HEK293 (cell line): ENCODE results near the gene CBX8.

ENCODE experiments used
- CTCF ChIA-PET: fragments of 350-600 bp; formaldehyde crosslinking; extraction: SDS; loops from one replicate; lab custom pipeline; 2021; ENCODE audit warnings: antibody characterized with exemption; lab: Yijun Ruan, JAX
- POLR2A ChIA-PET: fragments of 300-600 bp; formaldehyde crosslinking; extraction: SDS; loops from one replicate; lab custom pipeline; 2020; ENCODE audit warnings: antibody characterized with exemption, inconsistent platforms; lab: Yijun Ruan, JAX
- H3K27ac ChIP-seq: fragments of 200-500 bp; sonication (Bioruptor generic); 2 replicates; pipeline ENCODE4 v1.5.1; 2014; ENCODE audit warnings: low read depth, low read length, control low read depth, inconsistent platforms; ENCODE audit errors: extremely low read depth
- H3K36me3 ChIP-seq, 2 experiments: fragments of 200-500 bp in 1 of 2; sonication (Bioruptor generic) in 1 of 2; 1 replicate in 1 of 2; 2 replicates in 1 of 2; pipeline ENCODE4 v1.5.1; 2014 to 2017; ENCODE audit warnings: inconsistent platforms in 2 of 2, low read length in 2 of 2; ENCODE audit not compliant: control insufficient read depth in 2 of 2, insufficient read depth in 1 of 2
- H3K4me1 ChIP-seq: fragments of 200-500 bp; sonication (Bioruptor generic); 2 replicates; pipeline ENCODE4 v1.5.1; 2014; ENCODE audit warnings: mild to moderate bottlenecking, low read length, inconsistent platforms; ENCODE audit not compliant: control insufficient read depth, insufficient read depth
- H3K4me3 ChIP-seq: 2 replicates; pipeline ENCODE4 v1.5.1; 2011; ENCODE audit warnings: low read depth, mild to moderate bottlenecking, control low read depth, low read length, moderate library complexity
- H3K9me3 ChIP-seq: fragments of 200-500 bp; sonication (Bioruptor generic); 2 replicates; pipeline ENCODE4 v1.5.1; 2014; ENCODE audit warnings: low read depth, low read length, inconsistent platforms; ENCODE audit not compliant: control insufficient read depth, insufficient read depth
- GLIS2 ChIP-seq: fragments of 450-650 bp; formaldehyde crosslinking; IDR thresholded peaks from 2 replicates; pipeline ENCODE4 v1.5.1; 2016; ENCODE audit warnings: missing biosample characterization, missing genetic modification characterization
- IKZF3 ChIP-seq: fragments of 450-650 bp; IDR thresholded peaks from 2 replicates; pipeline ENCODE4 v1.5.0; 2018; ENCODE audit warnings: missing biosample characterization, mild to moderate bottlenecking, missing genetic modification characterization, moderate library complexity
- KLF7 ChIP-seq: fragments of 450-650 bp; formaldehyde crosslinking; IDR thresholded peaks from 2 replicates; pipeline ENCODE4 v1.5.1; 2016; ENCODE audit warnings: missing biosample characterization, missing genetic modification characterization, borderline replicate concordance
- KLF8 ChIP-seq: fragments of 450-650 bp; formaldehyde crosslinking; IDR thresholded peaks from 2 replicates; pipeline ENCODE4 v1.5.1; 2016; ENCODE audit warnings: missing biosample characterization, missing genetic modification characterization
- SP2 ChIP-seq: fragments of 450-650 bp; formaldehyde crosslinking; IDR thresholded peaks from 2 replicates; pipeline ENCODE4 v1.5.1; 2016; ENCODE audit warnings: missing biosample characterization, missing genetic modification characterization
- SP7 ChIP-seq: fragments of 450-650 bp; formaldehyde crosslinking; IDR thresholded peaks from 2 replicates; pipeline ENCODE4 v1.5.1; 2016; ENCODE audit warnings: missing biosample characterization, missing genetic modification characterization
- TCF7L2 ChIP-seq: IDR thresholded peaks from 2 replicates; pipeline ENCODE4 v1.6.1; 2011; ENCODE audit warnings: low read depth, mild to moderate bottlenecking, inconsistent platforms, low read length, moderate library complexity, borderline replicate concordance
- ZBTB20 ChIP-seq: fragments of 450-650 bp; formaldehyde crosslinking; IDR thresholded peaks from 2 replicates; pipeline ENCODE4 v1.5.1; 2016; ENCODE audit warnings: missing biosample characterization, missing genetic modification characterization
- ZBTB48 ChIP-seq: fragments of 450-650 bp; formaldehyde crosslinking; IDR thresholded peaks from 2 replicates; pipeline ENCODE4 v1.5.1; 2016; ENCODE audit warnings: missing biosample characterization, missing genetic modification characterization
- ZEB2 ChIP-seq: fragments of 450-650 bp; formaldehyde crosslinking; IDR thresholded peaks from 2 replicates; pipeline ENCODE4 v1.5.1; 2016; ENCODE audit warnings: missing biosample characterization, missing genetic modification characterization
- ZFP41 ChIP-seq: fragments of 450-650 bp; formaldehyde crosslinking; IDR thresholded peaks from 2 replicates; pipeline ENCODE4 v1.5.1; 2016; ENCODE audit warnings: missing biosample characterization, missing genetic modification characterization, borderline replicate concordance
- ZNF155 ChIP-seq: fragments of 450-650 bp; formaldehyde crosslinking; IDR thresholded peaks from 2 replicates; pipeline ENCODE4 v1.5.1; 2016; ENCODE audit warnings: missing biosample characterization, missing genetic modification characterization
- ZNF169 ChIP-seq: fragments of 450-650 bp; formaldehyde crosslinking; IDR thresholded peaks from 2 replicates; pipeline ENCODE4 v1.5.1; 2016; ENCODE audit warnings: missing biosample characterization, missing genetic modification characterization
- ZNF175 ChIP-seq: fragments of 450-650 bp; formaldehyde crosslinking; IDR thresholded peaks from 2 replicates; pipeline ENCODE4 v1.5.1; 2016; ENCODE audit warnings: missing biosample characterization, missing genetic modification characterization
- ZNF280D ChIP-seq: fragments of 450-650 bp; formaldehyde crosslinking; IDR thresholded peaks from 2 replicates; pipeline ENCODE4 v1.5.1; 2016; ENCODE audit warnings: missing biosample characterization, missing genetic modification characterization
- ZNF560 ChIP-seq: fragments of 450-650 bp; formaldehyde crosslinking; IDR thresholded peaks from 2 replicates; pipeline ENCODE4 v1.5.1; 2017; ENCODE audit warnings: missing biosample characterization, missing genetic modification characterization, borderline replicate concordance
- ZNF585B ChIP-seq: fragments of 450-650 bp; formaldehyde crosslinking; IDR thresholded peaks from 2 replicates; pipeline ENCODE4 v1.5.1; 2016; ENCODE audit warnings: missing biosample characterization, missing genetic modification characterization
- ZNF660 ChIP-seq: fragments of 450-650 bp; IDR thresholded peaks from 2 replicates; pipeline ENCODE4 v1.5.1; 2018; ENCODE audit warnings: missing biosample characterization, mild to moderate bottlenecking, missing genetic modification characterization
- ZNF707 ChIP-seq: fragments of 450-650 bp; formaldehyde crosslinking; IDR thresholded peaks from 2 replicates; pipeline ENCODE4 v1.5.1; 2016; ENCODE audit warnings: missing biosample characterization, missing genetic modification characterization
- ZNF837 ChIP-seq: fragments of 450-650 bp; formaldehyde crosslinking; IDR thresholded peaks from 2 replicates; pipeline ENCODE4 v1.5.1; 2016; ENCODE audit warnings: missing biosample characterization, missing genetic modification characterization
- TF ChIP-seq, protein P1 (sequence below): fragments of 450-650 bp; formaldehyde crosslinking; IDR thresholded peaks from 2 replicates; pipeline ENCODE4 v1.5.1; 2016; ENCODE audit warnings: missing biosample characterization, missing genetic modification characterization
- TF ChIP-seq, protein P2 (sequence below): fragments of 450-650 bp; formaldehyde crosslinking; IDR thresholded peaks from 2 replicates; pipeline ENCODE4 v1.5.1; 2017; ENCODE audit warnings: missing biosample characterization, missing genetic modification characterization
- TF ChIP-seq, protein P3 (sequence below): fragments of 450-650 bp; formaldehyde crosslinking; IDR thresholded peaks from 2 replicates; pipeline ENCODE4 v1.5.1; 2016; ENCODE audit warnings: missing biosample characterization, missing genetic modification characterization

CBX8 gene

DNA sequence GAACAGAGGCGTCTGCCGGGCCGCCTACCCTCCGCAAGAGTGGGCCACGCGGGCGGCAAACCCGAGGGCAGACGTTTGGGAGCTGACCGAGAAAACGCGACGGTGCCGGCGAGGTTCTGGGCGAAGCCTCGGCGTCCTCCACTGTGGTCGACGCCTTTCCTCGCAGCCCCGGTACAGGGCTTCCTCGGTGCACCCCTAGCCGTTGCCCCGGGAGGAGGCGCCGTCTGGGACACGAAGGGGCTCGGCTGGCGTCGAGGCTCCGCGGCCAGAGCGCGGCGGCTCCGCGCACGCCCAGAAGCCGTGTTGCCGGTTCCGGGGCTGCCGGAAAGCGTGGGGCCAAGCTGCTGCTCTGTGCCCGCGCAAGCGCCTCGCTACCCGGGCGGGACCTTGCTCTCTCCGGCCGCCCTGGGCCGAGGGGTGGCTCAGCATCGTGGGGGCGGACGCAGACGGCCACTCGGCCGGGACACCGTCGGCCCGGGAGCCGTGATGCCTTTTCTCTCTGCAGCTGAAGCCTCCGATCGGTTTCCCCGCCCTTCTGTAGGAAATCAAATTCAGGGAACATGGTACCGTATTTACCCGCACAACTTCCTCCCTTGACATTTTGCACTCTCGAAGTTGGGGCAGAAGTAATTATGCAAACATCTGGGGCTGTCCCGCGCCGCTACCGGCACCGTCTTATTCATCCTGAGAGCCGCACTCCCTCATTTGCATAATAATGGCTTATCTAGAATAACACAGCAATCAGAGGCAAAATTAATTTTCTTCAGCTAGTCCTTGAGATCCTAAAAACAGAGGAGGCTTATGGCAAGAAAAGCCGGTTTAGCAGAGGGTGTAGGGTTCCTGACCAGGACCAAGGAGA lies 7.3 kb upstream of the CBX8 start (continued):
- TF ChIP-seq SP2 (tag by site-specific recombination) (peak; percentile 68), KLF8 (tag by site-specific recombination) (peak; percentile 29; the same call in 1 of the 2 replicates), ZNF585B (no peak), ZBTB48 (tag by site-specific recombination) (peak; percentile 77), ZEB2 (tag by site-specific recombination) (peak; percentile 46; the same call in 1 of the 2 replicates), GLIS2 (tag by site-specific recombination) (peak; percentile 30; the same call in 1 of the 2 replicates)

GRCh38 chr17:79803421-79803996 lies 6.6 kb upstream of the CBX8 start:
- no peaks in the 10 kb centered on the region for H3K36me3 ChIP-seq
- TF ChIP-seq ZNF175 (tag by site-specific recombination) (no peak), ZNF560 (tag by site-specific recombination) (no peak), ZFP41 (tag by site-specific recombination) (no peak), ZNF660 (tag by site-specific recombination) (no peak), ZNF169 (tag by site-specific recombination) (no peak), SP7 (tag by site-specific recombination) (no peak), IKZF3 (tag by site-specific recombination) (peak; percentile 35; the same call in 1 of the 2 replicates), ZNF280D (tag by site-specific recombination) (no peak), TCF7L2 (no peak), KLF7 (no peak), ZBTB20 (tag by site-specific recombination) (no peak), ZNF707 (tag by site-specific recombination) (no peak), ZNF155 (tag by site-specific recombination) (no peak), ZNF837 (tag by site-specific recombination) (no peak)
- TF ChIP-seq, protein P1, sequence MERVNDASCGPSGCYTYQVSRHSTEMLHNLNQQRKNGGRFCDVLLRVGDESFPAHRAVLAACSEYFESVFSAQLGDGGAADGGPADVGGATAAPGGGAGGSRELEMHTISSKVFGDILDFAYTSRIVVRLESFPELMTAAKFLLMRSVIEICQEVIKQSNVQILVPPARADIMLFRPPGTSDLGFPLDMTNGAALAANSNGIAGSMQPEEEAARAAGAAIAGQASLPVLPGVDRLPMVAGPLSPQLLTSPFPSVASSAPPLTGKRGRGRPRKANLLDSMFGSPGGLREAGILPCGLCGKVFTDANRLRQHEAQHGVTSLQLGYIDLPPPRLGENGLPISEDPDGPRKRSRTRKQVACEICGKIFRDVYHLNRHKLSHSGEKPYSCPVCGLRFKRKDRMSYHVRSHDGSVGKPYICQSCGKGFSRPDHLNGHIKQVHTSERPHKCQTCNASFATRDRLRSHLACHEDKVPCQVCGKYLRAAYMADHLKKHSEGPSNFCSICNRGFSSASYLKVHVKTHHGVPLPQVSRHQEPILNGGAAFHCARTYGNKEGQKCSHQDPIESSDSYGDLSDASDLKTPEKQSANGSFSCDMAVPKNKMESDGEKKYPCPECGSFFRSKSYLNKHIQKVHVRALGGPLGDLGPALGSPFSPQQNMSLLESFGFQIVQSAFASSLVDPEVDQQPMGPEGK (tag by site-specific recombination): 0 out of 2 replicates have a peak, but pooled peaks have one; percentile 12
- TF ChIP-seq, protein P2, sequence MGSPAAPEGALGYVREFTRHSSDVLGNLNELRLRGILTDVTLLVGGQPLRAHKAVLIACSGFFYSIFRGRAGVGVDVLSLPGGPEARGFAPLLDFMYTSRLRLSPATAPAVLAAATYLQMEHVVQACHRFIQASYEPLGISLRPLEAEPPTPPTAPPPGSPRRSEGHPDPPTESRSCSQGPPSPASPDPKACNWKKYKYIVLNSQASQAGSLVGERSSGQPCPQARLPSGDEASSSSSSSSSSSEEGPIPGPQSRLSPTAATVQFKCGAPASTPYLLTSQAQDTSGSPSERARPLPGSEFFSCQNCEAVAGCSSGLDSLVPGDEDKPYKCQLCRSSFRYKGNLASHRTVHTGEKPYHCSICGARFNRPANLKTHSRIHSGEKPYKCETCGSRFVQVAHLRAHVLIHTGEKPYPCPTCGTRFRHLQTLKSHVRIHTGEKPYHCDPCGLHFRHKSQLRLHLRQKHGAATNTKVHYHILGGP (tag by site-specific recombination): no peak
- TF ChIP-seq, protein P3, sequence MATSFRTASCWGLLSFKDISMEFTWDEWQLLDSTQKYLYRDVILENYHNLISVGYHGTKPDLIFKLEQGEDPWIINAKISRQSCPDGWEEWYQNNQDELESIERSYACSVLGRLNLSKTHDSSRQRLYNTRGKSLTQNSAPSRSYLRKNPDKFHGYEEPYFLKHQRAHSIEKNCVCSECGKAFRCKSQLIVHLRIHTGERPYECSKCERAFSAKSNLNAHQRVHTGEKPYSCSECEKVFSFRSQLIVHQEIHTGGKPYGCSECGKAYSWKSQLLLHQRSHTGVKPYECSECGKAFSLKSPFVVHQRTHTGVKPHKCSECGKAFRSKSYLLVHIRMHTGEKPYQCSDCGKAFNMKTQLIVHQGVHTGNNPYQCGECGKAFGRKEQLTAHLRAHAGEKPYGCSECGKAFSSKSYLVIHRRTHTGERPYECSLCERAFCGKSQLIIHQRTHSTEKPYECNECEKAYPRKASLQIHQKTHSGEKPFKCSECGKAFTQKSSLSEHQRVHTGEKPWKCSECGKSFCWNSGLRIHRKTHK (tag by site-specific recombination): no peak
- TF ChIP-seq, all 188 proteins: peak for 2
- H3K9me3 ChIP-seq: no peaks in the 10 kb centered on the region
- peaks cover 16% of the 10 kb centered on the region for H3K4me1 ChIP-seq
- H3K27ac ChIP-seq: no peak overlapping the region
- CTCF ChIA-PET: interaction anchor here (0.7 to 2.1 kb wide), 7 partner anchors 13 to 64 kb away, joined by 3 to 7 read pairs (median 4); partner anchors contain the start of gene CBX4
- no peak overlapping the region for H3K4me3 ChIP-seq
- POLR2A ChIA-PET: interaction anchor here (0.6 kb wide), 1 partner anchor 52 kb away, joined by 3 read pairs; no protein-coding TSS in a partner anchor
